HG03025 (cell line): Measurements from ENCODE around the gene RXFP1.

Experiments used
- ATAC-seq: cut with Tn5 transposase; IDR thresholded peaks from one replicate; pipeline ENCODE4 v1.9.1; 2021; ENCODE audit warnings: mild to moderate bottlenecking, moderate library complexity; ENCODE audit not compliant: unreplicated experiment, low FRiP score

The RXFP1 gene

DNA sequence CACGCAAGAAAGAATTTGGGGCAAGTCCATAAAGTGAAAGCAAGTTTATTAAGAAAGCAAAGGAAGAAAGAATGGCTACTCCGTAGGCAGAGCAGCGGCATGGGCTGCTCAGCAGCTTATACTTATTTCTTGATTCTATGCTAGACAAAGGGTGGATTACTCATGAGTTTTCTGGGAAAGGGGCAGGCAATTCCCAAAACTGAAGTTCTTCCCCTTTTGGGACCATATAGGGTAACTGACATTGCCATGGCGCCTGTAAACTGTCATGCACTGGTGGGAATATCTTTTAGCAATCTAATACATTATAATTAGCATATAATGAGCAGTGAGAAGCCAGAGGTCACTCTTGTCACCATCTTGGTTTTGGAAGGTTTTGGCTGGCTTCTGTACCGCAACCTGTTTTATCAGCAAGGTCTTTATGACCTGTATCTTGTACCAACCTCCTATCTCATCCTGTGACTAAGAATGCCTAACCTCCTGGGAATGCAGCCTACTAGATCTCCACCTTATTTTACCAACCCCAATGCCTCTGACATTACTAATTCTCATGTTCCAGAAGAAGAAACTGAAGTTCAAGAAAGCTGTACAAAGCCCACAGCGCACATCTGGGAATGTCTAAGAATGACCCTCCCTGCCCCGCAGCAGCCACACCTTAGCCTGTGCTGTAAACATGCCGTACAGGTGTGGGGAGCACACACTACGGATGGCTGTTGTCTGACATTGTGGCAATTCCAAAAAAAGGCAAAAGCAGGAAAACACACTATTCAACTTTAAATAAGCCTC is 18.6 kb downstream of the RXFP1 start:
- ATAC-seq, result no peak

DNA sequence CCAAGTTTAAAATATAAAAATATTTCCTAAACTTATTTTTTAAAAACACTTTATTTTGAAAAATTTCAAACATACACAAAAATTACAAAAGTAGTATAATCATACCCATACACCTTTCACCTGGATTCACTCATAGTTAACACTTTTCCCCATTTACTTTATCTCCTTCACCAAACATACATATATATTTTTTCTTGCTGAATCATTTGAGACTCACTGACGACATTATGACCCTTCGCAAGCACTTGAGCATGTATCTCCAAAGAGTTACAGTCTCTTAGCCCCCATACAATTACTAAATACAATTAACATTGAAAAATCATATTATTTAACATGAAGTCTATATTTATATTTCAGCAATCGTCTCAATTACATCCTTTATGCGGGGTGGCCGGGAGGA is 19.8 kb downstream of the RXFP1 start:
- ATAC-seq, result no peak

DNA sequence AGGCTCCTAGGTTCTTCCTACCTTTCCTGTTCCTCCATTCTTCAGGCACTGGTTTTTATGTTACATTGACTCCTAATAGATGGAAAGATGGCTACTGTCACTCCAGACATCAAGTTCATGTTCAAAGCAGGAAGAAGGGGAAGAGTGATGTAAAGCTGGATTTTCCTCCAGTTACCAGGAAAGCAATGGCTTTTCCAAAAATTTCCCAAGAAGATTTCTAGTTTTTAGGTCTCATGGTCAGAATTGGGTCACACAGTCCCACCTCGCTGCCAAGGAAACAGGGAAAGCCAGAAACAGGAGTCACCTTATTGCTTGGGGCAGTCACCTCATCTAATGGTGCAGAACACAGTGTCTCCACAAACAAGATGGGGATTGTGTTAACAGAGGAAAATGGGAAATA is 21.5 kb downstream of the RXFP1 start:
- ATAC-seq, result no peak

DNA sequence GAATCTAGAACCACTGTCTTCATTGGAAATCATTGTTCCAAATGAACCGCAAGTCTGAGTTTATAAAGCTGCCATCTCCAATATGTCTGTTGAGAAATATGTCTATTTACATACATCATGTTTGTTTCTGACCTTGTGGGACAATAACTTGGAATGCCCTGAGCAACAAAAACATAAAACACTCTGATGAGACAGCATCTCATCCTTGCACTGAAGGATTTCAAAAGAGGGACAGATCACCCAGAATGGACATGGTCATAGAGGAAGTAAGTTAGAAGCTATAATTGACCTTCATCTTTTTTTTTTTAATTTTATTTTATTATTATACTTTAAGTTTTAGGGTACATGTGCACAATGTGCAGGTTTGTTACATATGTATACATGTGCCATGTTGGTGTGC is 22.5 kb downstream of the RXFP1 start:
- no peak for ATAC-seq

DNA sequence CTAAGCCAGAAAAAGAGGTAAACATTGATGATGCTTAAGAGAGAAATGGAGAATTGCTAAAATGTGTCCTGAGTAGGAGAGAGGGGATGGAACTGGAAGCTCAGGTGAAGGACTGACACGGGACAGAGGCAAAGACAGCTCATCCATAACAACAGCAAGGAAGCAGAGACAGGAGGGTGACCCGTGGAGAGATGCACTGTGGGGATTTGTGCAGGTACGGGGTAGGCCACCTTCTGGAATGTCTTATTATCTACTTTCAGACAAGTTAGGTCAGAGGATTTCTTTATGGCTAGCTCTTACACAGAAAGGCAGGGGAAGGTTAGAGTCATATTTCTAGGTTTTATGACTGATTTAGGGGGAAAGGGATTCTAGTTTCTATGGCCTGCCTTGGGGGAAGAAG is 31.7 kb downstream of the RXFP1 start:
- no peak for ATAC-seq

DNA sequence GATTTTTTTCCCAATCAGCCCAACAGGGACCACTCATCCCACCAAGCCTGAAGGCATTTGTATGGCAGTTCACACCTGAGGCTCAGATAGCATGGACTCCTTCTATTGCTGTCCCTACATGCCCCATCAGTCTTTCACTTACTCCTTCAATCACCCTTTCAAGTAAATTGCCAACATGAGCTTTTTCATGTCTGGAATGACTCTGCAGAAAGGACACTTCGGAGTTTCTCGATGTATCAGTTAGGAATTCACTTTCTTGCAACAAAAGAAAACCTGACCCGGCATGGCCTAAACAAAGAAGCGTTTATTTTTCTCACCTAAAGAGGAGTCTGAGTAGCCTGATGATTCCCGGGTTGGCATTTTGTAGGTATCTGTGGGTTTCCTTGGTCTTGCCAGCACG is 38.6 kb downstream of the RXFP1 start:
- ATAC-seq, result no peak

DNA sequence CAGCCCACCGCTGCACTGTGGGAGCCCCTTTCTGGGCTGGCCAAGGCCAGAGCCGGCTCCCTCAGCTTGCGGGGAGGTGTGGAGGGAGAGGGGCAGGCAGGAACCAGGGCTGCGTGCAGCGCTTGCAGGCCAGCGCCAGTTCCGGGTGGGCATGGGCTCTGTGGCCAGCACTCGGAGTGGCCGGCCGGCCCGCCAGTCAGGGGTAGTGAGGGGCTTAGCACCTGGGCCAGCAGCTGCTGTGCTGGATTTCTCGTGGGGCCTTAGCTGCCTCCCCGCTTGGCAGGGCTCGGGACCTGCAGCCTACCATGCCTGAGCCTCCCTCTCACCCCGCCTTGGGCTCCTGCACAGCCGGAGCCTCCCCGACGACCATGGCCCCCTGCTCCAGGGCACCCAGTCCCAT is 45.2 kb downstream of the RXFP1 start:
- no peak for ATAC-seq

DNA sequence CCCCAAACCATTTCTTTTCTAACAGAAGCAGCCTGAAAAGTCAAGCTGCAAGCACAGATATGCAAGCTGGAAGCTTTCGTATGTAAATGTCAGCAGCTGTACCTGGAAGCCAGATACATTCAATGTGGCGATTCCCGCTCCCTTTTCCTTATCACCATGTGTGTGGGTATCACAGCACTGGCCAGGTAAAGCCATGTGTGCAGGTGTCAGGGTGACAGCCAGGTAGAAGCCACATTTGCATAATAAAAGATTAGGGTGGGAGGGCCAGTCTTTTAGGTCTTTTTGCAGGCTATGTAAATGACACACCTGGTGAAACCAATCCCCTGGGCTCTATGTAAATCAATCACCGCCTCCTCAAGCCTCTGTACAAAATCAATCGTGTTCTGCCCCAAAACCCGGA is 50.1 kb downstream of the RXFP1 start:
- ATAC-seq, result no peak

DNA sequence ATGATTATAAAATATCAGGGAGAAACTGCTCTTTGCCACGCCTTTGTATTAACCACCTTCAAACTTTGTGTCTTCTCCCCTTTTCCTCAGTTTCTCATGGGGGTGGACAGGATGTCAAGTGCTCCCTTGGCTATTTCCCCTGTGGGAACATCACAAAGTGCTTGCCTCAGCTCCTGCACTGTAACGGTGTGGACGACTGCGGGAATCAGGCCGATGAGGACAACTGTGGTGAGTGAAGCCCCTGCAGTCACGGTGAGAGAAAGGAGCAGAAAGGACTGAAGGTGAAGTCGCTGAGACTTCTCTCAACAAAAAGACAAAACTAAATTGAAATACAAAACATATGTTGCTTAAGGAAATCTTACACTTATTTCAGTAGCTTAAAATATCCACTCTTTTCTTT is 50.9 kb downstream of the RXFP1 start:
- ATAC-seq, result no peak

DNA sequence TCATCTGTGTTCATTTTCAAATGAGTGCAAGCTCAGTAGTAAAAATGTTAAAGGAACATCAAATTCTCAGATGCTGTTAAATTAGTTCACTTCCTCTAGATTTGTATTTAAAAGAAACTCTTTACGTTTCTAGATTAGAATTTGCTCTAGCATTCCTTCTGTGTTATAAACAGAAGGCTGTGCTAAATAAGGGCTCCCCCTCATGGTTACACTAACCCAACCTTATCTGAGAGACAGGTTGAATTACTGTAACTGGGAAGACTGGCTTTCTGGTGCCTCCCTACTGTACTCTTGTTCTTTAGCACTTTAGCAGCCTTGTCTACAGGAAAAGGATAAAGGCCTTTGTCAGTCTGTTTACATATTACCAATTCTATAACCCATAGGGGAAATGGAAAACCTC is 56.8 kb downstream of the RXFP1 start:
- no peak for ATAC-seq

DNA sequence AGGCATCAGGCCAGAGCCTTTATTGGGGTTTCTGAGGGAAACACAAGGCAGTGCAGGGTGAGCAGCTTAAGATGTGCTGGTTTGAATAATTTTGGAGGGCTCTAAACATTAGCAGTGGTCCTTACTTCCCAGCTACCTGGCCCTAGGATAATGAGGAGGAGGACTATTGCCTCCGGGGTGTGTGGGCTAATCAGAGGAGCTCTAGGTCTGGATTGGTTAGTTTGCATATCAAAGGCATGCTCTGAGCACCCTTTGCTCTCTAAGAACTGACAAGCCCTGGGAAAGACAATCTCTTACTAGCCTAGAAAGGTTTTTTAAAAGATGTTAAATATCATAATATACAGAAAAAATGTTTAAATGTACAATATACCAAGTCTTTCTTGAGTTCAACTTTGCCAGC is 58.4 kb downstream of the RXFP1 start:
- ATAC-seq, result no peak

DNA sequence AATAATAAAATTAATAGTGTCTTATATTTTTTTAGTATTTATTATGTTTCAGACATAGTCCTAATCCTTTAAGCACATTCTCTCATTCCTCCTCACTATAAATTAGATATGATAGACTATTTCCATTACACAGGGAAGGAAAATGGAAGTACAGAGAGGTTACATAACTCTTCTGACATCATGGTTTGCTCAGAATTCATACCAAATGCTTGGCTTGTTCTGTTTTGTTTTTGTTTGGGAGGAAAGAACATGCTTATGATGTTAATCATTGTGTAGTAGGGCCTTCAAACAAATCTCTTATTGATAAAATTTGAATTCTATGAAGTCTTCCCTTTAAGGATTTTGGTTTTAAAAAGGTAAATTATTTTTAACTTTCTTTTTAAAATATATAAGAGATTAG is 59.5 kb downstream of the RXFP1 start:
- no peak for ATAC-seq

DNA sequence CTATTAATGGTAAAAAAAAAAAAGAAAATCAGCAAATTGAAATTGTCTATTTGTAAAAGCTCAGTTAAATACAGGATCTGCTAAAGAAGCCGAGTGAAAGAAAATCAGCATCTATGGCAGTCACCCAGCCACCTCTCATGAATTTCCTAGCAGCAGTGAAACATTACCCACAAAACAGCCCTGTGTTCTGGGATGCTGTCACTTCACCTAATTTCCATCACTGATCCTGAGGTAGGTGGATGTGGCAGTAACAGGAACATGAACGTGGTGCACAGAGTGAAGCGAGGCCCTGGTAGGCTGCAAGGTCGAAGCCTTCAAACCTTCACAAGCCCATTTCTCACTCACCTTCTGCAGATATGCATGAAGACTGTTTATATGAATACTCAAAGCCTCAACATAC is 65.2 kb downstream of the RXFP1 start:
- ATAC-seq, result no peak

DNA sequence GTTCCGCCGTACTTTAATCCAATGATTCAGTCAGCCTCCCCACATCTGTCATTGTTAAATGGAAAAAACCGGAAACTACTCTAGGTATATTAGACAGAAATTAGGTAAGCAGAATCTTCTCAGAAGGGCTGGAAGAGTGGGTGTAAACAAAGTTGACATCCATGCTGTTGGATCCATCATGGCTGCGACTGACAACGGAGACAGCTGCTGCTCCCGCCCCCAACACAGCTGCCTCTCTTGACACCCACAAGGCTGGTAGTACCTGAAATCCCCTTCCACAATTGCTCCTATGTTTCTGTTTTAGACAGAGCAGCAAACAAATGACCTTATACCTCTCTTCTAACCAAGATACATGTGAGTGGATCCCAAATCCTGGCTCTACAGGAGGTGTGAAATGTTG is 66.6 kb downstream of the RXFP1 start:
- no peak for ATAC-seq

DNA sequence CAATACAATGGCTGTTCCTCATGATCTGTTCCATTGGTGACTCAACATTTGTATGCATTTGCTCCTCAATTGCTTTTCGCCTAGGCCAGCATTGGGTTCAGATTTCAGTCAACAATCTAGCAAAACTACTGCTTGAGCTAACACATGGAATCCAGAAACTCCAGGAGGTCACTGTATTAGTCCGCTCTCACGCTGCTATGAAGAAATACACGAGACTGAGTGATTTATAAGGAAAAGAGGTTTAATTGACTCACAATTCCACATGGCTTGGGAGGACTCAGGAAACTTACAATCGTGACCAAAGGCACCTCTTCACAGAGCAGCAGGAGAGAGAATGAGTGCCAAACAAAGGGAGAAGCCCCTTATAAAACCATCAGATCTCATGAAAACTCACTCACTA is 67.1 kb downstream of the RXFP1 start:
- no peak for ATAC-seq

DNA sequence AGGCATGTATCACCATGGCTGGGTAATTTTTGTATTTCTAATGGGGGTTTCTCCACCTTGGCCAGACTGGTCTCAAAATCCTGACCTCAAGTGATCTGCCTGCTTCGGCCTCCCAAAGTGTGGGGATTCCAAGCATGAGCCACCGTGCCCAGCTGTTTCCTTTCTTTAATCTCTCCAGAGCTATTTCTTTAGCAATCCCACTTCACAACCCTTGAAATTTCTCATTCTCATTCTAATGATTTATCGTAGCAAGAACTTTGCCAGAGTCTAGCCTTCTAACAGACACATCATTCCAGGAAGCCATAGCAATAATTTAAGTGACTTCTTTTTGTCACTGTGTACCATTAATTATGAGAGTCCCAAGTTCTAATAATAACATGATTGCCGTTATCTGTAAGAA is 68.6 kb downstream of the RXFP1 start:
- ATAC-seq, result no peak

DNA sequence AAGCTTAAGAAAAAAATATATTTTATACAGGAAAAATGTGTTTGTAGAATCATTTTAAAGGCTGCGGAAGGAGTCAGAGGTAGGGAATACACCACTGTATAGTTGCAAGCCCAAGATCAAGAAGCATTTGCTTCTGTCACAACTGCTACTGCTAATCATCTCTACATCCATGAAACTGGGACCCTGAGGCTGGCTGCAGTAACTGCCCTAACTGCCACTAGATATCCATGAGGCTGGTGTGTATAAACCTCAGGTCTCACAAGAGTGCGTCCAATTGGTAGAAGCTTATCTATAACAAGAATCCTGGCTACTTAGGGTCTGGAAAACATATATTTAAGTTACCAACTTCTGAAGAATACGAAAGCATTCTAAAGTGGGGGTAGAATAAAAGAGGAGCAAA is 69.1 kb downstream of the RXFP1 start:
- no peak for ATAC-seq

DNA sequence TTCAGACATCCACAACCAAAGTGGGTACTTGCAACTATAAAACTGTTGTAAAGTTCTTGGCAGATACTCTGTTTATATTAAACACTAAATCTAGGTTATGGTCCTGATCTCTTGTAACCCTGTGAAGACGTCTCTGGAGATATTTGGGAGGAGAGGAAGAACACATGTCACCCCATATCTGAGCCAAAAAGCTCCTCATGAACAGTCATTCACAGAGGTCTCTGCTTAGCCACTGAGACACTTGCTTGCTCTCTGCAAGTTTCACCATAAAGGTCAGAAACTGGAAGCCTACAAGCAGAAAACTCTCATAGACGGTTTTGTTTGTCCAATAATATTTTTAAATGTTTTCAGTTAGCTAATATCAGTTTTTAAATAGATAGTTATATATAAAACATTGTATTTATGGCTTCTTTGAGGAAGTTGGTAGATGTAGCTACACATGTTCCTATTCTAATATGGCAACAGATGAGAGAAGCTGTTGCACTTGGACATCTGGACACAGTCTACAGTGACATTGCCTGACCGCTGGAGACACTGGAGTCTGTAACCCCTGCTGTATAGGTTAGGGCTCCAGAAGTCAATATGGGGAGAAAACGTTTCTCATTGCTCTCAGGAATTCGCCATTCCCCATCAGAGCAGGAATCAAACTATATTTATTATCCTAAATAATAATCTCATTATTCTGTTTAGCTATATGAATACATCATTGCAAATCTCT is 76.4 kb downstream of the RXFP1 start:
- no peak for ATAC-seq

DNA sequence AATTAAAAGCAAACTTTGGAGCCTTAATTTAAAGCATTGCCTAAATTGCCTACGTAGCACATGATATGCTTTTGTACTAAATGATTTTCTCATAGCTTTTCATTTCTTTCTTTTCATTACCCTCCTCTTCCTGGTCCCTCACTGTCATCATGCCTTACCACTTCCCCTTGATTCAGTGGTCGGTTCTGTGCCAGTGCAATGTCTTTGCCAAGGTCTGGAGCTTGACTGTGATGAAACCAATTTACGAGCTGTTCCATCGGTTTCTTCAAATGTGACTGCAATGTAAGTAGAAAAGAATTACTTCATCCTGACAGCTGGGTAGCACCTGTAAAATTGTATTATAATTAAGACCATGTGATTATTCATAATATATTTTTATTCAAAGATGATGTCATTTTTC is 77.5 kb downstream of the RXFP1 start:
- no peak for ATAC-seq

DNA sequence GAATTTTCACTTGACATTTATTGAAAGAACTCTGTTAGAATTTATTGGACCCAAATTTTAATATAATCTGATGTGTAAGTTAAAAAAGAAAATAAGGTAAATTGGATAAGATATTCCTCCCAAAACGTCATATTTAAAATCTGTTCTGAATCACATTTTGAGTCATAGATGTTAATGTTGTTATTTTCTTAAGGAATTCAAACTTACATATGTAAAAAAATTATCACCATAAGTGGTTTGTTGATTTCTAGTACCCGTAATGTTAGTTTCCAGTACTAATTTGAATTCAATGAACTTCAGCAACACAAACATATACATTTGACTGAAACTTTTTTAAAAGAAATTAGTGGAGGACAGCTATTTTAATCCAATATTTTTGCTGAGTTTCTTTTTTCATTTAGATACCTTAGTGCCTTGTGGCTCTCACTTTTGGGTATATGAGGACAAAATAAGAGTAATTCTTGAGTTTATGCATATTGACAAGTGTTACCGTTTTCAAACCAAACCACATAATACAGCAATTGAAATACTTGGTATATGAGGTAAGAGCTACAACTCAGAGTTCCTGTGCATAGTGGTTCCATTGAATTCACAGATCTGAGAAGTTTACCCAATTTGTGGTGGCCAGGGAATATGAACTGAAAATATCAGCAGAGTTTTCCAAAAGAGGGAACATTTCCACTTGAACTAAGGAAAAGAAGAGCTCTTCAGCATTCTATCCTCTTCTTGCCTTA is 78.2 kb downstream of the RXFP1 start:
- ATAC-seq, result no peak

DNA sequence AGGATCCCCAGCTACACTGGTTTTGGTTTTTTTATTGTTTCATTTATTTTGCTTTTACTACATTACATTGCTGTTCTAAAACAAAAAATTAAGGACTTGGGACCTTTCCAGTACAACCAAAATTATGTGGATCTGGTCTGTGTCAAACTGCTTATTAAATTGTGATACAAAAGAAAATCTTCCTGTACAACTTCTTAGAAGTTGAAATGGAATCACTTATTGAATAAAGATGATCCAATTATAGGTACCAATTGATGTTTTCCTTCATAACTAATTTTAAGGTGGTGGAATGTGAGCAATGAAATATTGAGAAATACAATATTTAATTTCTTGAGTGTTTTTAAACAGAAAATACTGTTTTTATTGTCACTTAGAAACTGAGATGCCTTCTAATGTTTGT is 82.7 kb downstream of the RXFP1 start:
- no peak for ATAC-seq

DNA sequence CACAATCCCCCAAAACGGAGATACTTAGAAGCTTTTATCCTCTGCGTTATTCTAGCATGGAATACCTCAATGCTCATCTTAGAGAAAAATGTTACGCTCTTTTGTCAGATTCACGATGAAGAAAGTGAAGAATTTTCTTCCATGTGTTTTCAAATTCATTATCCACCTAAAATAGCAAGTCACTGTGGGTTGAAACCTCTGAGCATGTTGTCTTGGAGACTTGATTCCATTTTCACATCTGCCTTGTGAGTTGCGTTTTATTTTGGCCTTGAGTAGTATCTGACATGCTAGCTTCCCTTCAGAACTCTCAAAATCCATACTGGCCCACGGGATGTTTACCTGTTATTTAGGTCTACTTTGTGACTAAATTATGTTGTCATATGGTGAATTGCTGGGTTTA is 83.7 kb downstream of the RXFP1 start:
- ATAC-seq, result no peak
